Activated T-helper 1 cell treated with anti-CD3 and anti-CD28 coated beads, Interleukin-12 subunit alpha, Interleukin-12 subunit beta, Interleukin-2, Interleukin-4 antibody, amounts not matched to agents 30 ng/mL and 10 ng/mL and 1 ng/mL, durations not matched to agents 14 hours and 24 hours and 36 hours (primary cell): ENCODE results near the gene TIRAP. TPM values are rescaled to one million over a fixed set of nuclear protein-coding genes. Genes with fewer than 3 reads are reported as not detected.

Source experiments
- DNase-seq: peaks from one replicate; pipeline ENCODE4 v3.0.0; 2021; ENCODE audit warnings: low spot score
- H3K27ac Mint-ChIP-seq: one replicate; pipeline ENCODE4 v1.8.0; 2021; ENCODE audit warnings: mild to moderate bottlenecking, mixed read lengths
- H3K27me3 Mint-ChIP-seq: one replicate; pipeline ENCODE4 v1.8.0; 2022; ENCODE audit warnings: mild to moderate bottlenecking, moderate library complexity, mixed read lengths; ENCODE audit not compliant: insufficient read depth
- H3K36me3 Mint-ChIP-seq: one replicate; pipeline ENCODE4 v1.8.0; 2021; ENCODE audit warnings: low read depth, mixed read lengths
- H3K4me1 Mint-ChIP-seq: one replicate; pipeline ENCODE4 v1.8.0; 2021; ENCODE audit warnings: low read depth, mixed read lengths
- H3K4me3 Mint-ChIP-seq: one replicate; pipeline ENCODE4 v1.8.0; 2021; ENCODE audit warnings: mild to moderate bottlenecking, moderate library complexity, mixed read lengths
- H3K9me3 Mint-ChIP-seq: one replicate; pipeline ENCODE4 v1.8.0; 2021; ENCODE audit warnings: mixed read lengths
- intact Hi-C: fragments of 100-400 bp; cut with micrococcal nuclease; formaldehyde crosslinking; loops from one replicate; pipeline ENCODE4 v1.15.1; 2024
- total RNA-seq: library from RNA; stranded (reverse); gene quantifications from 2 replicates; pipeline ENCODE4 v1.2.3, GENCODE V29; 2022

Gene TIRAP
- total RNA-seq, 1 donor from 2014 or later = 13.0 TPM

DNA sequence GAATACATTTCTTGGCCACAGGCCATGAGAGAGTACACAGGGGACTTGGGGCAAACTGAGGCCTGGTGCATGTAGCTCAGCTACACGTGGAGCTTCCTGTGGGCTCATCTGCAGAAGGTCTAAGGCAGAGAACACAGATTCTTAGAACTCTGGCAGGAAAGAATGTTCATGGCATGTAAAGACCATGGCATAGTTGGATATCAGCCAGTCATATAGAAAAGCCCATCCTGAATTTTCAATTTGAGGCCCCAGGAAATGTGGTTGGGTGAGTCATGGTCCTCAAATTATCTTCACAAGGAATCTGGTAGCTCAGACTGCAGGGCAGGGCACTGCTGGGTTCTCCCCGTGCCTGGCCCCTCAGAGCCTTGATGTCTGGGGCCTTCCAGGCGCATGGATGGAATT is 58.9 kb downstream of the TIRAP start:
- Mint-ChIP-seq H3K4me1 (peaks cover 31% of the 10 kb centered on the region), H3K9me3 (no peaks in the 10 kb centered on the region), H3K27ac (no peak overlapping the region), H3K4me3 (no peak overlapping the region), H3K36me3 (peaks cover 23% of the 10 kb centered on the region), H3K27me3 (no peaks in the 10 kb centered on the region)
- no peak for DNase-seq
- intact Hi-C loops = no loop called here

- Mint-ChIP-seq H3K9me3 (no peaks in the 10 kb centered on the region), H3K4me1 (peaks cover 31% of the 10 kb centered on the region), H3K27ac (no peak overlapping the region), H3K27me3 (no peaks in the 10 kb centered on the region), H3K36me3 (peaks cover 23% of the 10 kb centered on the region), H3K4me3 (no peak overlapping the region)
- DNase-seq = no peak
- intact Hi-C loops = no loop called here
Observed at GRCh38 chr11:126343051-126343450, 60.2 kb downstream of the TIRAP start.

Other genes starting within 250 kb of the TIRAP start
- 1.3 and 1.8 TPM in 2 replicates for gene CDON, start 220.2 kb upstream of the TIRAP start, total RNA-seq
- gene RPUSD4, start 71.4 kb upstream of the TIRAP start, total RNA-seq = 49.2 and 49.8 TPM in 2 replicates
- gene FAM118B, start 71.3 kb upstream of the TIRAP start, total RNA-seq = 13.2 and 16.4 TPM in 2 replicates
- 194 and 195 TPM in 2 replicates for gene SRPRA, start 14.2 kb upstream of the TIRAP start, total RNA-seq
- gene FOXRED1, start 13.9 kb upstream of the TIRAP start, total RNA-seq = 52.9 and 56.5 TPM in 2 replicates
- gene DCPS, start 21.0 kb downstream of the TIRAP start, total RNA-seq = 40.4 and 40.5 TPM in 2 replicates
- gene ST3GAL4, start 72.6 kb downstream of the TIRAP start, total RNA-seq = 13.2 and 14.1 TPM in 2 replicates